GM12864 (cell line): ENCODE measurements around the gene CAMK2B.

Experiments used
- DNase-seq: peaks from one replicate; pipeline ENCODE4 v3.0.0-alpha.2; 2011; ENCODE audit warnings: low read depth
- H3K4me3 ChIP-seq: 2 replicates; pipeline ENCODE4 v1.5.1; 2011; ENCODE audit warnings: mild to moderate bottlenecking, low read depth, low read length, control low read depth
- CTCF ChIP-seq: IDR thresholded peaks from 2 replicates; pipeline ENCODE4 v1.5.1; 2011; ENCODE audit warnings: low read depth, mild to moderate bottlenecking, moderate library complexity, low read length, control low read depth, inconsistent platforms; ENCODE audit errors: missing control alignments

Gene CAMK2B

GRCh38 chr7:44238116-44238695 is 87.2 kb downstream of the CAMK2B start:
- H3K4me3 ChIP-seq = no peak overlapping the region
- no peak for DNase-seq
- no peak for TF ChIP-seq CTCF

GRCh38 chr7:44237696-44238095 is 87.7 kb downstream of the CAMK2B start:
- DNase-seq = no peak
- no peak overlapping the region for H3K4me3 ChIP-seq
- no peak for TF ChIP-seq CTCF

- no peak for DNase-seq
- H3K4me3 ChIP-seq = no peak overlapping the region
- no peak for TF ChIP-seq CTCF
Observed at GRCh38 chr7:44236333-44236728, 89.1 kb downstream of the CAMK2B start.

GRCh38 chr7:44235582-44236332 is 89.6 kb downstream of the CAMK2B start:
- TF ChIP-seq CTCF = no peak
- no peak for DNase-seq
- H3K4me3 ChIP-seq = no peak overlapping the region

- no peak for TF ChIP-seq CTCF
- no peak for DNase-seq
Observed at GRCh38 chr7:44235066-44235465, 90.3 kb downstream of the CAMK2B start.

GRCh38 chr7:44232901-44233715 is 92.3 kb downstream of the CAMK2B start:
- no peak overlapping the region for H3K4me3 ChIP-seq
- no peak for DNase-seq
- TF ChIP-seq CTCF = no peak

More at GRCh38 chr7:44235066-44235465, 90.3 kb downstream of the CAMK2B start:
- H3K4me3 ChIP-seq = no peak overlapping the region
